Mammary epithelial cell (primary cell): Measurements from ENCODE around the gene PEAK1.

Source experiments
- CTCF ChIP-seq, 2 donors: IDR thresholded peaks in 1 of 2; conservative IDR thresholded peaks in 1 of 2; 2 replicates each; pipeline ENCODE4 v1.5.1; 2011 to 2012; ENCODE audit warnings: inconsistent platforms in 2 of 2, low read length in 2 of 2, mild to moderate bottlenecking in 2 of 2, control low read depth in 1 of 2, low read depth in 1 of 2; ENCODE audit not compliant: insufficient read depth in 1 of 2; ENCODE audit errors: extremely low read depth in 1 of 2
- EZH2 ChIP-seq: IDR thresholded peaks from 2 replicates; pipeline ENCODE4 v1.6.1; 2012; ENCODE audit warnings: low read length, inconsistent platforms, borderline replicate concordance

DNA sequence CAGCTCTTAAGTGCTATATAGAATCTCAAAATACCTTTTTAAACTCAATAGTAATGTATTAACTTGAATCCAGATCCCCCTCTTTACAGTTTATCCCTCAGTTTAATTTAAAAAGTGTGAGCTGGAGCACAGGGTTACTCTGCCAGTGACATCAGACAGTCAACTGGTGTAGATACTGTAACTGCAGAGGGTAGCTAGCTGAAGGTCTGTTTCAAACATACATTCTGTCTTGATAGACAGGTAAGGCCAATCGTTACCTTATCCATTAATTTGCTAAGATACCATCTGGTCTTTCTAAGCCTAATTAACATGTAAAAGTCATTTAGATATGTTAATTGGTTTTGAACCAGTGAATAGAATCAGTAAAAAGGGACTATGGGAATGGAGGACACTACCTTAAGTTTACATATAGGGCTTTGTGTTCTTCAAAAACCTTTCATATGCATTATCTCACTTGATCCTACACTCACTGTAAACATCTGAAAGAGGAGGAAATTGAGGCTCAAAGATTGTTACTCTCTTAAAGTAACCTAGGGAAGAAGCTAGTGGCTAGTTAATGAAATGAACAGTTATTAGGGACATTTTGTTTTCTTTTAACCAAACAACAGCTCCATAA lies 289.5 kb downstream of the PEAK1 start:
- TF ChIP-seq CTCF (conservative IDR thresholded peaks at IDR 0.05 in 1 of 2, IDR thresholded peaks at IDR 0.05 in 1 of 2; ENCODE audit: extremely low read depth in 1 of 2, insufficient read depth in 1 of 2, low read depth in 1 of 2, low read length in 2 of 2): no peak
- no peak for TF ChIP-seq EZH2
